Measurements from ENCODE around the gene GLIS2. TPM values are rescaled to one million over a fixed set of nuclear protein-coding genes. Genes with fewer than 3 reads are reported as not detected.

GLIS2 gene
- total and polyA plus RNA-seq, 3 experiments from 2014 or later, result 0.13 to 0.26 TPM; not detected in 1

DNA sequence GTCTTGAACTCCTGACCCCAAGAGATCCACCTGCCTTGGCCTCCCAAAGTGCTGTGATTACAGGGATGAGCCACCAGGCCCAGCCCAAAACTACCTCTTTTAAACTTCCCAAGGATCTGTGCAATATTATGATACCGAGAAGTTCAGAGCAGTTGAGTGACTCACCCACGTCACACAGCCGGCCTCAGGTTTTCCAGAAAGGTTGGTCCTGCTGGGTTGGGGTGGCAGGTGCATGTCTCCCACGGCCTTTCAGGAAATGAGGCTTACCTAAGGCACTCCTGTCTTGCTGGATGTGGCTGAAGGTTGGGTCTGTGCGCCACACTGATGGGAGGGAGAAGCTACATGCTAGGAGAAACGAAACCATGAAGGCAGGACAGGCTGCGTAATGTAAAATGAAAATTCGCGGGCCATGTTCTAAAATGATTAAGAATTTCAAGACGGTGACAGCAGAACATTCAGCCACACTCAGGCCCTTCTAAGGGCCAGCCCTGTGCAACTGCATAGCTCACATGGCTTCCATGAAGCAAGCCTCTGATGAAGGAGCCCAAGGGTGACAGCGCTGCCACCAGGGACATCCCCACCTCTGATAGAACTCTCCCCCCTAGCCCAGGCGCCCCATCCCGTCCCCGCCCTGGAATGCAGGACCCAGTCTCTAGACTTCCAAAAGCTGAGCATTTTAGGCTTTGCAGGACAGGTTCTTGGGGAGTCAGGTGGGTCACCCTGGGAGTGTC, 6.6 kb upstream of the GLIS2 start:
- H3K9me3 ChIP-seq (ENCODE audit: low read length), result no peaks in the 10 kb centered on the region
- peaks cover 20 to 27% (median 21%) of the 10 kb centered on the region in 3 donors for H3K4me1 Mint-ChIP-seq
- ChIA-PET CTCF (interaction anchor here (0.9 to 3.6 kb wide), 9 partner anchors 10 to 239 kb away, joined by 3 to 22 read pairs (median 4); partner anchors contain the start of gene TFAP4), POLR2A (interaction anchor here (0.7 kb wide), 1 partner anchor 24 kb away, joined by 9 read pairs; no protein-coding TSS in a partner anchor)
- peak overlapping the region in 6 of 7 donors; percentile 20 to 87 (median 48) for H3K4me3 Mint-ChIP-seq
- H3K4me1 ChIP-seq (ENCODE audit: insufficient read depth, low read length), result peaks cover 19% of the 10 kb centered on the region
- peaks cover 8% of the 10 kb centered on the region for H3K27me3 ChIP-seq (ENCODE audit: insufficient read depth, low read length, poor library complexity, severe bottlenecking)
- no peak overlapping the region for H3K4me3 ChIP-seq (ENCODE audit: low read length)
- no peaks in the 10 kb centered on the region for H3K36me3 ChIP-seq (ENCODE audit: insufficient read depth, low read length)
- no peak overlapping the region for H3K27ac ChIP-seq (ENCODE audit: low read depth, low read length)
- DNase-seq, result no peak
- no peaks in the 10 kb centered on the region for H3K9me3 Mint-ChIP-seq
- peaks cover 0 to 5% (median 0%) of the 10 kb centered on the region in 3 donors for H3K36me3 Mint-ChIP-seq
- peak overlapping the region in 6 of 8 donors; percentile 2 to 98 (median 64) for H3K27ac Mint-ChIP-seq
- H3K27me3 Mint-ChIP-seq, result peaks cover 4 to 7% of the 10 kb centered on the region in 2 donors

- peak; percentile 29 to 65 (median 40) for DNase-seq
- H3K27me3 ChIP-seq (ENCODE audit: insufficient read depth, low read length, poor library complexity, severe bottlenecking), result peaks cover 13% of the 10 kb centered on the region
- POLR2A ChIA-PET, result no interaction called here
- Mint-ChIP-seq H3K27ac (peak overlapping the region in 5 of 8 donors; percentile 5 to 98 (median 23)), H3K36me3 (peaks cover 0 to 7% (median 0%) of the 10 kb centered on the region in 3 donors), H3K9me3 (no peaks in the 10 kb centered on the region), H3K4me3 (peak overlapping the region in 1 of 7 donors; percentile 52), H3K4me1 (peaks cover 26 to 33% (median 27%) of the 10 kb centered on the region in 3 donors), H3K27me3 (peaks cover 9 to 11% of the 10 kb centered on the region in 2 donors)
- CTCF ChIA-PET, result interaction anchor here (0.9 to 3.6 kb wide), 10 partner anchors 9 to 238 kb away, joined by 3 to 22 read pairs (median 4); partner anchors contain the start of gene TFAP4
- H3K27ac ChIP-seq (ENCODE audit: low read depth, low read length), result no peak overlapping the region
- H3K9me3 ChIP-seq (ENCODE audit: low read length), result no peaks in the 10 kb centered on the region
- H3K36me3 ChIP-seq (ENCODE audit: insufficient read depth, low read length), result no peaks in the 10 kb centered on the region
- H3K4me3 ChIP-seq (ENCODE audit: low read length), result no peak overlapping the region
- peaks cover 25% of the 10 kb centered on the region for H3K4me1 ChIP-seq (ENCODE audit: insufficient read depth, low read length)
Measured at GRCh38 chr16:4309833-4310266, 6.0 kb upstream of the GLIS2 start.

GRCh38 chr16:4313563-4314531, 2.0 kb upstream of the GLIS2 start:
- no peaks in the 10 kb centered on the region for H3K9me3 ChIP-seq (ENCODE audit: low read length)
- Mint-ChIP-seq H3K27me3 (peaks cover 11% of the 10 kb centered on the region in 2 donors), H3K27ac (peak overlapping the region in 5 of 8 donors; percentile 12 to 66 (median 45)), H3K4me3 (peak overlapping the region; percentile 73 to 95 (median 89)), H3K4me1 (peaks cover 11 to 15% (median 11%) of the 10 kb centered on the region in 3 donors), H3K9me3 (no peaks in the 10 kb centered on the region), H3K36me3 (peaks cover 0 to 2% (median 0%) of the 10 kb centered on the region in 3 donors)
- no peak overlapping the region for H3K27ac ChIP-seq (ENCODE audit: low read depth, low read length)
- ChIA-PET CTCF (no interaction called here), POLR2A (no interaction called here)
- no peak overlapping the region for H3K4me3 ChIP-seq (ENCODE audit: low read length)
- H3K36me3 ChIP-seq (ENCODE audit: insufficient read depth, low read length), result no peaks in the 10 kb centered on the region
- peaks cover 12% of the 10 kb centered on the region for H3K4me1 ChIP-seq (ENCODE audit: insufficient read depth, low read length)
- DNase-seq, result no peak
- H3K27me3 ChIP-seq (ENCODE audit: insufficient read depth, low read length, poor library complexity, severe bottlenecking), result peaks cover 13% of the 10 kb centered on the region

DNA sequence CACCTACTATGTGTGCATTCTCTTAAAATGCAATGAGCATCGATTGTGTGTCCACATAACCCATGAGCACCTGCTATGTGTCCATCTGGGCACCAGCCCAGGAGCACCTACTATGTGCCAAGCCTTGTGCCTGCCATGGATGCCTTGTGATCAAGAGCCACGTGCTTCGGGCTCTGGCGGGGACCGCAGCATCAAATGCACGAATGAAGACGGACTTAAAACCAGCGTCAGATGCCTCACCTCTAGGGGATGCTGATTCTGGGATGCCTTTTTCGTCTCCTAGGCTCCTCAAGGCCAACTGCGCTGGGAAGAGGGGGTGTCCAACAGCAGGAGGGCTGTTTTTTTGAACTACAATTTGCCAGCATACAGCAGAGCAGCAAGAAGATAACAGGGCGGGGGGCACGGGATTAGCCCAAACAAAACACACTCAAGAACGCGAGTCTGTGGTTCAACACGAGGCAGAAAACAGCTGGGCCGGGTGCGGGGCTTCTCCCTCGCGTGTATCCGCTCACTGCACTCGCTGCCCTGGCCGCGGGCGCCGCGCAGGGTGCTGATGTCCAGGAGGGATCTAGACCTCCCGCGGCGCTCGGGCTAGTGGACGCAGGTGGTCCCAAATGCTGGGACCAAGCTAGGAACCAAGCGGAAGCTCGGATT, 1.2 kb upstream of the GLIS2 start:
- H3K4me3 Mint-ChIP-seq, result peak overlapping the region; percentile 73 to 95 (median 89)
- POLR2A ChIA-PET, result no interaction called here
- H3K9me3 ChIP-seq (ENCODE audit: low read length), result no peaks in the 10 kb centered on the region
- peaks cover 0 to 2% (median 0%) of the 10 kb centered on the region in 3 donors for H3K36me3 Mint-ChIP-seq
- H3K36me3 ChIP-seq (ENCODE audit: insufficient read depth, low read length), result no peaks in the 10 kb centered on the region
- H3K27me3 Mint-ChIP-seq, result peaks cover 11% of the 10 kb centered on the region in 2 donors
- peak overlapping the region in 7 of 8 donors; percentile 28 to 95 (median 84) for H3K27ac Mint-ChIP-seq
- CTCF ChIA-PET, result interaction anchor here (0.7 to 0.9 kb wide), 2 partner anchors 9 to 41 kb away, joined by 3 read pairs; no protein-coding TSS in a partner anchor
- peaks cover 20% of the 10 kb centered on the region for H3K4me1 ChIP-seq (ENCODE audit: insufficient read depth, low read length)
- peak overlapping the region; percentile 62 for H3K4me3 ChIP-seq (ENCODE audit: low read length)
- H3K9me3 Mint-ChIP-seq, result no peaks in the 10 kb centered on the region
- H3K27me3 ChIP-seq (ENCODE audit: insufficient read depth, low read length, poor library complexity, severe bottlenecking), result peaks cover 13% of the 10 kb centered on the region
- no peak overlapping the region for H3K27ac ChIP-seq (ENCODE audit: low read depth, low read length)
- H3K4me1 Mint-ChIP-seq, result peaks cover 15 to 22% (median 18%) of the 10 kb centered on the region in 3 donors
- DNase-seq, result peak in 1 of 5 donors; percentile 22

- Mint-ChIP-seq H3K27ac (no peak overlapping the region), H3K9me3 (no peaks in the 10 kb centered on the region), H3K4me3 (peak overlapping the region in 1 of 7 donors; percentile 29), H3K27me3 (peaks cover 9 to 11% of the 10 kb centered on the region in 2 donors), H3K36me3 (peaks cover 0 to 2% (median 0%) of the 10 kb centered on the region in 3 donors), H3K4me1 (peaks cover 15 to 23% (median 18%) of the 10 kb centered on the region in 3 donors)
- H3K27ac ChIP-seq (ENCODE audit: low read depth, low read length), result no peak overlapping the region
- CTCF ChIA-PET, result interaction anchor here (1.1 kb wide), 2 partner anchors 9 to 13 kb away, joined by 3 read pairs; no protein-coding TSS in a partner anchor
- no peak overlapping the region for H3K4me3 ChIP-seq (ENCODE audit: low read length)
- peaks cover 21% of the 10 kb centered on the region for H3K4me1 ChIP-seq (ENCODE audit: insufficient read depth, low read length)
- no peaks in the 10 kb centered on the region for H3K36me3 ChIP-seq (ENCODE audit: insufficient read depth, low read length)
- POLR2A ChIA-PET, result interaction anchor here (0.9 kb wide), 1 partner anchor 43 kb away, joined by 3 read pairs; no protein-coding TSS in a partner anchor
- H3K27me3 ChIP-seq (ENCODE audit: insufficient read depth, low read length, poor library complexity, severe bottlenecking), result peaks cover 13% of the 10 kb centered on the region
- H3K9me3 ChIP-seq (ENCODE audit: low read length), result no peaks in the 10 kb centered on the region
- no peak for DNase-seq
Measured at GRCh38 chr16:4316108-4316863, 419 bp downstream of the GLIS2 start.

GRCh38 chr16:4316864-4317531, 1.1 kb downstream of the GLIS2 start:
- Histone ChIP-seq H3K36me3 (ENCODE audit: insufficient read depth, low read length) (no peaks in the 10 kb centered on the region), H3K9me3 (ENCODE audit: low read length) (no peaks in the 10 kb centered on the region), H3K4me3 (ENCODE audit: low read length) (no peak overlapping the region), H3K27me3 (ENCODE audit: insufficient read depth, low read length, poor library complexity, severe bottlenecking) (peaks cover 13% of the 10 kb centered on the region), H3K4me1 (ENCODE audit: insufficient read depth, low read length) (peaks cover 21% of the 10 kb centered on the region), H3K27ac (ENCODE audit: low read depth, low read length) (no peak overlapping the region)
- Mint-ChIP-seq H3K27me3 (peaks cover 9 to 11% of the 10 kb centered on the region in 2 donors), H3K36me3 (peaks cover 0 to 2% (median 0%) of the 10 kb centered on the region in 3 donors), H3K4me3 (peak overlapping the region in 3 of 7 donors; percentile 15 to 44 (median 27)), H3K27ac (no peak overlapping the region), H3K4me1 (peaks cover 15 to 23% (median 18%) of the 10 kb centered on the region in 3 donors), H3K9me3 (no peaks in the 10 kb centered on the region)
- no peak for DNase-seq
- ChIA-PET POLR2A (interaction anchor here (0.9 kb wide), 1 partner anchor 43 kb away, joined by 3 read pairs; no protein-coding TSS in a partner anchor), CTCF (interaction anchor here (1.1 kb wide), 2 partner anchors 9 to 13 kb away, joined by 3 read pairs; no protein-coding TSS in a partner anchor)

All from CD8-positive, alpha-beta memory T cell (primary cell).